HT1080 (cell line): ENCODE measurements around the gene KRTAP10-11. TPM values are rescaled to one million over a fixed set of nuclear protein-coding genes. Genes with fewer than 3 reads are reported as not detected.
A peak's percentile ranks its signal among the peaks of the same experiment; 100 is the strongest.
"Not testable (repeated sequence)": the region's sequence is repeated elsewhere in the genome, so short reads cannot be mapped to it uniquely, and the experiment has no call there.

ENCODE experiments used
- DNase-seq: peaks from one replicate; pipeline ENCODE4 v3.0.0-alpha.2; 2015; ENCODE audit warnings: low read depth
- total RNA-seq: library from RNA; depleted of rRNA; stranded (reverse); fragments of >200 nt; shearing (Covaris generic); gene quantifications from 2 replicates; pipeline ENCODE4 v1.2.3, GENCODE V29; 2014

Gene KRTAP10-11
- total RNA-seq, 1 experiment from 2014 or later, result not detected

- not testable (repeated sequence) for DNase-seq
Measured at GRCh38 chr21:44638506-44639330, 7.5 kb upstream of the KRTAP10-11 start.

GRCh38 chr21:44639331-44639655 lies 6.9 kb upstream of the KRTAP10-11 start:
- DNase-seq, result no peak

- no peak for DNase-seq
Measured at GRCh38 chr21:44640761-44641160, 5.5 kb upstream of the KRTAP10-11 start.

- DNase-seq, result no peak
Measured at GRCh38 chr21:44643741-44644310, 2.4 kb upstream of the KRTAP10-11 start.

GRCh38 chr21:44644878-44645277 lies 1.3 kb upstream of the KRTAP10-11 start:
- DNase-seq, result no peak

- no peak for DNase-seq
Measured at GRCh38 chr21:44647222-44647552, 973 bp downstream of the KRTAP10-11 start.

- DNase-seq, result no peak
Measured at GRCh38 chr21:44648557-44649311, 2.5 kb downstream of the KRTAP10-11 start.

GRCh38 chr21:44649521-44650100 lies 3.4 kb downstream of the KRTAP10-11 start:
- no peak for DNase-seq

GRCh38 chr21:44650265-44650972 lies 4.2 kb downstream of the KRTAP10-11 start:
- no peak for DNase-seq

- no peak for DNase-seq
Measured at GRCh38 chr21:44650973-44651675, 4.9 kb downstream of the KRTAP10-11 start.

GRCh38 chr21:44653123-44653522 lies 6.9 kb downstream of the KRTAP10-11 start:
- DNase-seq, result peak; percentile 24

GRCh38 chr21:44653656-44654575 lies 7.7 kb downstream of the KRTAP10-11 start:
- no peak for DNase-seq

GRCh38 chr21:44654576-44655175 lies 8.5 kb downstream of the KRTAP10-11 start, which contains the start of gene KRTAP12-4:
Gene KRTAP12-4 (minus strand): TSS chr21:44654659. CDS start chr21:44654614, 45 bp downstream.
- no peak for DNase-seq

- no peak for DNase-seq
Measured at GRCh38 chr21:44656868-44657267, 10.7 kb downstream of the KRTAP10-11 start.

- DNase-seq, result no peak
Measured at GRCh38 chr21:44657635-44658540, 11.7 kb downstream of the KRTAP10-11 start, which contains the start of gene KRTAP12-3. Gene KRTAP12-3 (plus strand): TSS chr21:44657932. CDS start chr21:44657980, 48 bp downstream.

- DNase-seq, result no peak
Measured at GRCh38 chr21:44658541-44658910, 12.3 kb downstream of the KRTAP10-11 start.

GRCh38 chr21:44658913-44659595 lies 12.8 kb downstream of the KRTAP10-11 start:
- DNase-seq, result no peak
